GM18951 (cell line): ENCODE data around the gene SLC6A5.

Experiments used
- POLR2A ChIP-seq: IDR thresholded peaks from 4 replicates; pipeline ENCODE4 v1.6.1; 2011; ENCODE audit warnings: mild to moderate bottlenecking; ENCODE audit not compliant: insufficient read length, insufficient read depth; ENCODE audit errors: extremely low read depth
- in situ Hi-C: fragments of 300-500 bp; cut with MboI; formaldehyde crosslinking; loops from one replicate; pipeline ENCODE4 v1.12.0; 2022; ENCODE audit warnings: low sequenced_read_pairs, mixed read lengths, inconsistent platforms; ENCODE audit not compliant: unreplicated experiment

SLC6A5 gene

DNA sequence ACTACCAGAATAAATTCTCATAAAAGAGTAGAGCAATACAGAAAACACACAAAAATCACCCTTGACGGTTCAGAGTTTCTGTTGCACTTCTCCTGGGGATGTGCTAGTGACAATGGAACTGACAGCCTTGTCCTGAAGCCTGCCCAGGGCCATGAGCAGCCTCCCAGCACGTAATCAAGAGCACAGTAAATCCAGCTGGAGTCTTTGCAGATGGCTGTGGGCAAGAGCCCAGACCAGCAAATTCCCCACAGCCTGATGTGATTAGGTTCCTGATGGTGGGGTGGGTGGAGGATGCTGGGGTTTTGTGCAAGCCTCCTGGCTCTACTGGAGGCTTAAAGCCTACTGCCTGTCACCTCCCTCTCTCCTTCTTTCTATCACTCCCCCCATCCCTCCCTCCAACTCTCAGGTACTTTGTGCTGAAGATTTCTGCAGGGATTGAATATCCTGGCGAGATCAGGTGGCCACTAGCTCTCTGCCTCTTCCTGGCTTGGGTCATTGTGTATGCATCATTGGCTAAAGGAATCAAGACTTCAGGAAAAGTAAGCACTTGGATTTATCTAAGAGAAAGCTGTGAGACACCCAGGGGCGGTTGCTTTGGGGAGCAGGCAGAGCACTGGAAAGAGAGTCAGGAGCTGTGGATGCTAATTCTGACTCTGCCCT is 18.1 kb downstream of the SLC6A5 start:
- in situ Hi-C loops = loop anchor here (25.0 kb wide), 1 partner anchor 480 kb away; no protein-coding TSS in a partner anchor
- TF ChIP-seq POLR2A = no peak

DNA sequence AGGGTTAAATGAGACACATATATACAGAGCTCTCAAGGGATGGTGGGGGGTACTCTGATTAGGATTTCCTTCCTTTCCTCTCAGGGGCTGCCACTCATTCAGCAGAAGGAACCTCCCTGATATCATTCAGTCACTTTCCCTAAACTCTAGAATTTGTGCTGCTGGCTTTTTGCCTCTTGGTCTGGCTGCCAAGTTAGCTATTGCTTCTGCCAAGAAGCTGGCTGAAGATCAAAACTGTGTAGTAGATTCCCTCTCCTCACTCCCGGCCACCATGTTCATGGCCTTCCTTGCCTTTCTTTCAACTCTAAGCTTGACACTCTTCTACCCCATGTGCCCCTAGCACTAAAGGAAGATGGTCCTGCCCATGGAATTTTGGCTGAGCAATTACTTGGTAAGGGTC is 18.7 kb downstream of the SLC6A5 start:
- in situ Hi-C loops = loop anchor here (25.0 kb wide), 1 partner anchor 481 kb away; no protein-coding TSS in a partner anchor
- TF ChIP-seq POLR2A = no peak

DNA sequence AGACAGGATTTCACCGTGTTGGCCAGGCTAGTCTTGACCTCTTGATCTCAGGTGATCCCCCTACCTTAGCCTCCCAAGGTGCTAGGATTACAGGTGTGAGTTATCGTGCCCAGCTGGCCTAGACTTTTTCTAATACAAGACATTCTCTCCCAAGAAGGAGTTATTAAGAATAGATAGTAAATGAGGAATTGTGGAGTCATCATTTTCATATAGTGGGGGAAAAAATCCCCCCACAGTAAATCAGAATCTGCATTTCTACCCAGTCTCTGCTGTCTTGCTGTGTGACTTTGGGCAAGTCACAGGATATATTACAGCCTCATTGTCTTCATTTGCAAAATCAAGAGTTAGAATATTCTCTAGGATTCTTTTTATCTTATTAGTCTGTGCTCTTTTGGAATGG is 21.6 kb downstream of the SLC6A5 start:
- in situ Hi-C loops = loop anchor here (25.0 kb wide), 1 partner anchor 484 kb away; no protein-coding TSS in a partner anchor
- TF ChIP-seq POLR2A = no peak

DNA sequence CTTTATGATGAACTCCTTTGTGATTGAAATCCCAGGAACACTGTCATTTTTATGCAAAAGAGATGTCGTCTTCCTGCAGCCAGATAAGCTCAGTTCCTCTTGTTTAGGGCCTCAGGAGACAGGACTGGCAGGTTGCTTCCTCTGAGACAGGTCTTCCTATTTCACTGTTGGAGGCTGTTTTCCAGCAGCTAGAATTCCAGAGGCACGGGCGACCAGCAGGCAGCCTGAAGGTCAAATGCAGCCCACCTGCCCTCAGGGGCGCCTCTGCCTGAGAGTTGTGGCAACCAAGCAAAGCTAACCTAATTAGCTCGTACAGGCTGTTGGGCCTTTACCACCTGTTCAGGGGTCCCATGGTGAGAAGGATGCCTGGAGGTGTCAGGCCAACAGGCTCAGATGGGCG is 22.3 kb downstream of the SLC6A5 start:
- no peak for TF ChIP-seq POLR2A
- in situ Hi-C loops = loop anchor here (25.0 kb wide), 1 partner anchor 484 kb away; no protein-coding TSS in a partner anchor

DNA sequence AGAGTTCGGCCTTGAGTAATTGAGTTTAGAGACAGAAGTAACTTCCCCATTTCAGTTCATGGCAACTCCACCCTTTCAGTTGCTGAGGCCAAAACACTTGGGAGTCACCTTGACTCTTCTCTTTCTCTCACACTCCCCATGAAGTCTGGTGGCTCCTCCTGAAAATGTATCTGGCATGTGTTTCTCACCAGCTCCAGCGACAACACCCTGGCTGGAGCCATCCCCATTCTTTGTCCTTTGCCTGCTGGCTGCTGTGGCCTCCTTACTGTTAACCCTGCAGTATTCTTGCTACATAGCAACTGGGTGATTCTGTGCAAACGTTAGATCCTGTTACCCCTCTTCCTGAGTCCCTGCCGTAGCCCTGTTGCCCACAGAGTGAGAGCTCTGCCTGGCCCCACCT is 23.8 kb downstream of the SLC6A5 start:
- in situ Hi-C loops = loop anchor here (25.0 kb wide), 1 partner anchor 486 kb away; no protein-coding TSS in a partner anchor

DNA sequence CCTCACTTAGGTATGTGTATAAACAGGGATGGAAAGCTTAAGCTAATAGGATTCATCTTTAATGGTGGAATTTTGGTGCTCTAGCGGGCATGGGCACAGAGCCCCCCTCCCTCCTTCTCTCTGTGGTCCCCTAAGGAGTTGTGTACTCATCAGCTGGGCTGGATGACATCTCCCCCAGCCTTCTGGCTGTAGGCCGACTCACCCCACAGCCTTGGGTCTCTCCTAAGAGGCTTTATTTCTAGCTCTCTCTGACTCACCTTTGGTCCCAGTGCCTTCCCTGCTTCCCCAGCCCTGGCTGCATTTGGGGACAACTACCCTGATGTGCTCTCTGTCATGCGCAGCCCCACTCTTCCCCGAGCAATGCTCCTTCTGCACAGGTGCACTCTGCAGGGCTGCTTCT is 26.9 kb downstream of the SLC6A5 start:
- in situ Hi-C loops = loop anchor here (25.0 kb wide), 1 partner anchor 1511 kb away; no protein-coding TSS in a partner anchor
- no peak for TF ChIP-seq POLR2A

More for the DNA sequence above, 23.8 kb downstream of the SLC6A5 start:
- TF ChIP-seq POLR2A = no peak

DNA sequence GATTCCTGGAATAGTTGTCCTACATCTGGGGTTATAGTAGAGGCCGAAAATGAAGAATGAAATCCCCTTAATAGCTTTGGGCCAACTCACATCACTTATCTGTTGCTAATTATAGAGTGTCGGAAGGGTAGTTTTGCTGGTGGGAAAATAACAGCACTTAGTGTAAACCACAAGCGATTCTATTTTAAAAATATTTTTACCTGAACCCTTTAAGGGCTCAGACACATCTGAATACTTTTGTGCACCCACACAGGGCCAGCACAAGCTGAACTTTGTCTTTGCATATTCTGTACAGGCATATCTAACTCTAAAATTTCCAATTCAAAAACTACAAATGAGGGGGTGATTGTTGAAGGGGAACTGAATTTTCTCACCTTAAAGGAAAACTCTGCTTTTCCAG is 27.6 kb downstream of the SLC6A5 start:
- in situ Hi-C loops = loop anchor here (25.0 kb wide), 1 partner anchor 1510 kb away; no protein-coding TSS in a partner anchor

DNA sequence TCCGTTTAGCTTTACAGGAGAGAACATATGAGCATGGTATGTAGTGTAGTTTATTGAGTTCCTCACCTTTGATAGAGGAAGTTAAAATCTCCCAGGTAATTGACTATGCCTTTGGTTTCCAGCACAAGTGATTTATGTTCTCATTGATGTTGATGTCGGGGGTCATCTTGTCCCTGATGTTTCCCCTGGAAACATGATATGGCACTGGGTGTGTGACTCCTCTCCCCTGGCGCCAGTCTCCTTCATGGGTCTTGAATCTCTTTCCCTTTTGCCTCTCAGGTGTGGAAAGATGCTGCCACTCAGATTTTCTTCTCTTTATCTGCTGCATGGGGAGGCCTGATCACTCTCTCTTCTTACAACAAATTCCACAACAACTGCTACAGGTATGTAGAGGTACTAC is 28.3 kb downstream of the SLC6A5 start:
- TF ChIP-seq POLR2A = no peak
- in situ Hi-C loops = loop anchor here (25.0 kb wide), 1 partner anchor 1510 kb away; no protein-coding TSS in a partner anchor

More for the DNA sequence above, 27.6 kb downstream of the SLC6A5 start:
- TF ChIP-seq POLR2A = no peak

DNA sequence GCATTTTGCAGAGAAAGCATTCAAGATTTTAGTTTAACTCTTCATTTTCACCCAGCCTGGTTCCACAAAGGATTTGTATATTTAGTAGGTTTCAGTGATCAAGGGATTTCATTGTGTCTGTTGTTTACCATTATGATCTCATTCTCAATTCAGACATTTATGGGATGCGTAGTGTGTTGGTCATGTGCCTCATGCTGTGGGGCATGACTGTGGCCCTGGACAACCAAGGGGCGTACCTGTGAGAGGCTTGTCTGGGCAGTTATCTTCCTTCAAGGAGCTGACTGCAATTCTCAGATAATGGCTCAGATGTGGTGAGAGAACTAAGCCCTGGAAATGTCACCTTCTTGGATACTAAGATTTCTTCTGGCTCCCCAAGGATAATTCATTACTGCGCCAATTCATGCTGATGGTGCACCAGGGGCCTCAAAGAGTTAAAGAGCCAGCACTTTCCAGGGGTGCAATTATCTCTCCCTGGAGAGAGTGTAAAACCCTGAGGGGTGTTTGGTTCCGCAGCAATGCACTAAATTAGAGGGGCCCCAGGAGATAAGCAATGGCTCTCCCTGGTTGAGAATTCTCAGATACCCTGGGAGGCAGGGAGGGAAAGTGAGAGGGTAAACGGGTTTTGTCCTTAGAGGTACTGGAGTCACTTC is 32.2 kb downstream of the SLC6A5 start:
- TF ChIP-seq POLR2A = no peak
- in situ Hi-C loops = loop anchor here (25.0 kb wide), 1 partner anchor 1506 kb away; no protein-coding TSS in a partner anchor

DNA sequence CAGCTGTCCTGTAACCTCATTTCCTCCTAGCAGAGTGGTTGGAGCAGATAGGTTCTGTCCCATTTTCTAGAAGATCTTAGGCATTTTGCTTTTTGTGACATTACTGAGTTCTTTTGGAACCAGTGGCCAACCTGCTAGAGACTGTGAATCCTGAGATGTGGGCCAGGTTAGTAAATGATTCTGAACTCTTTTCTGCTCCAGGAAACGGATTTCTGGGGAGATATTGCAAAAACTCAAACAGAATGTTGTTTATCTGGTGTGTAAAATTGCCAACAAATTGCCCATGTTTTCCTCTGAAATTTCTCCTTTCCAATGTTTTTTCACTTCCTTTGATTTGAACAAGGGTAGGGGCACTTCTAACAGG is 32.7 kb downstream of the SLC6A5 start:
- in situ Hi-C loops = loop anchor here (25.0 kb wide), 1 partner anchor 1505 kb away; no protein-coding TSS in a partner anchor
- no peak for TF ChIP-seq POLR2A

DNA sequence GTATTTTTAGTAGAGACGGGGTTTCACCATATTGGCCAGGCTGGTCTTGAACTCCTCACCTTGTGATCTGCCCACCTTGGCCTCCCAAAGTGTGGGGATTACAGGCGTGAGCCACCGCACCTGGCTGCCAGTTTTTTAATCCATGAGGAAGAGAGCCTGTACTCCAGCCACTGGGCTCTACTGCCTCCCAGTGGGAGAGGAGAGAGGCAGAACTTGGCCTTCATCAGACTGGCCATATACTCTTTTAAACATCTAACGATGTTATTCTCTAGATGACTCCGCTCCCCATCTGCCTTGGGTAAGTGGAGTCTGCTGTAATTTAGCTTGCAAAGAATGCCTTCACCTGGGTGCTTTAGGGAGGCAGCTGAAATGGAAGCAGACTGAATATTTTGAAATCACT is 34.6 kb downstream of the SLC6A5 start:
- no peak for TF ChIP-seq POLR2A
- in situ Hi-C loops = loop anchor here (25.0 kb wide), 1 partner anchor 1503 kb away; no protein-coding TSS in a partner anchor

DNA sequence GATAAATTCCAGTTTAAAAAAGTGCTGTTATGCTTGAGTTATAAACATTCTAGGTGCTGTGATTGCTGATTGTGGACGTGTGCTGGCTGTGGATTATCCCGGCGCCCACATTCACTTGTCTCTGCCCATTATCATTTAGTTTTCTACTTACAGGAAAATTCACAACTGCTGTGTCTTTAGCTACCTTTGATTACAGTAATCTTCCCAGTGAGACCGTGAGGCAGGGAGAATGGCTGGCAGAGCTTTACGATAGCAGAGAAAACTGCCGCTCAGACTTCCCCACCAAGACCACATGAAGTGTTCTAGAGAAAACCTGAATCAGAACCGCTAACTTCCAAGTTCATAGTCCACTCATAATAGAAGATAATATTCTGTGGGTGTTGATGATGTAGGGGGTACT is 35.4 kb downstream of the SLC6A5 start:
- in situ Hi-C loops = loop anchor here (25.0 kb wide), 1 partner anchor 1503 kb away; no protein-coding TSS in a partner anchor
- TF ChIP-seq POLR2A = no peak

DNA sequence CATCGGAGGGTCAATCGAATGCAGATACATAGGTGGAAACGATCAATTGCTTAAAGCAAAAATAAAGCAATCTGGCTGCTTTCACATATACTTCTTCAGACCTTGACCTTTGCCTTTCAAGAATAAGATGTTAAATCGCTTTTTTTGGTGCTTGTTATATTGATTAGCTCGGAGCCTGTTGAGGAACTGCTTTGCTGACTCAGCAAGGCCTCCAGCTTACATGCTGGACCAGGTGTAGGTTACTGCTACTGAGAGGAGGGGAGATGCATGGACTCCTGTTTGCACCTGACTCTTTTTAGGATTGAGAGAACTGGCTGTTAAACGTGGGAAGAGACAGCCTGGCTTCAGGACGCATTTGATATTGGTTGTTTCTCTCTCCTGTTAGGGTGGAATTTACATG is 38.7 kb downstream of the SLC6A5 start:
- no peak for TF ChIP-seq POLR2A
- in situ Hi-C loops = loop anchor here (25.0 kb wide), 1 partner anchor 1499 kb away; no protein-coding TSS in a partner anchor

DNA sequence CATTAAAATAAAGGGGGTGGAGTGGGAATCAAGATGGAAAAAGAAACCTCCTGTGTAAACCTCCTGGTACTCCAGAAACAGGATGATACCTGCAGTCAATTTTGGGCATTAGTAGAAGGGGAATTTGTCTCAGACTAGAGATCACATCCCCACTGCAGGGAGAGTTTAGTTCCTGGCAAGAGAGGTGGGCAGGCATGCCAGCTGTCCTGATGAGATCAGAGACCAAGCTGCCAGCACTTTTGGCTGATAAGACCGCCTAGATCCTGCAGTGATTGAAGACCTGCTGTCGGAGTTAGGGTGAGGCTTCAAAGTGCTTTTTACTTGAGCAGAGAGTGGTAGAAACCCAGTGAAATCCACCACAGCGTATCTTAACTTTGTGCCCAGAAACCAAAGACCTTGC is 40.3 kb downstream of the SLC6A5 start:
- no peak for TF ChIP-seq POLR2A
- in situ Hi-C loops = loop anchor here (25.0 kb wide), 1 partner anchor 1498 kb away; no protein-coding TSS in a partner anchor

DNA sequence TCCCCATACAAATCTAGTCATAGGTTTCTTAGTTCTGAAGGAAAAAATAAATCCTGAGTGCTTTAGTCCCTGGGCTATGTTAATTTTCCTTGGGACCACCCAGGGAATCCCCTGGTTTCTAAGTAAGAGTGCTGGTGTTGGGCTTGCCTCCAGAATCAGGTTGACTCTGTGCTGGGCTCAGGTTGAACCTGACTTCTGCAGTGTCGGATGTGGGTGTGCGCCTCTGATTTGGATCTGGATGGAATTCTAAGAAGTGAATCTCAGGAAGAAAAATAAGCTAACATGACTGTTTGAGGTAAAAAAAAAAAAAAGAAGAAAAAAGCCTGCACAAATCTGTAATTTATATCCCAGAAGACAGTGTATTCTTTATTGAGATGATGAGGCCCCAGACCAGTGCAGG is 41.0 kb downstream of the SLC6A5 start:
- TF ChIP-seq POLR2A = no peak
- in situ Hi-C loops = loop anchor here (25.0 kb wide), 1 partner anchor 1497 kb away; no protein-coding TSS in a partner anchor
